Sigmoid colon (tissue), 4 donors: ENCODE measurements around the gene MITF.

Experiments used
- EP300 ChIP-seq, 4 donors: sonication (generic); formaldehyde crosslinking; IDR thresholded peaks; one replicate each; pipeline ENCODE4 v1.6.1; 2017; ENCODE audit warnings: antibody characterized with exemption in 4 of 4
- POLR2A ChIP-seq, 2 donors: fragments of 450-650 bp; IDR thresholded peaks; one replicate each; pipeline ENCODE4 v1.6.1; 2016; ENCODE audit warnings: antibody characterized with exemption in 2 of 2, mild to moderate bottlenecking in 2 of 2, moderate library complexity in 2 of 2
- TF ChIP-seq, protein P1 (sequence below), 4 experiments: fragments of 450-650 bp in 3 of 4; fragments of 200-600 bp in 1 of 4; IDR thresholded peaks; one replicate each; pipeline ENCODE4 v1.5.1; 2016 to 2019; ENCODE audit warnings: antibody characterized with exemption in 4 of 4, mild to moderate bottlenecking in 3 of 4, moderate library complexity in 2 of 4

DNA sequence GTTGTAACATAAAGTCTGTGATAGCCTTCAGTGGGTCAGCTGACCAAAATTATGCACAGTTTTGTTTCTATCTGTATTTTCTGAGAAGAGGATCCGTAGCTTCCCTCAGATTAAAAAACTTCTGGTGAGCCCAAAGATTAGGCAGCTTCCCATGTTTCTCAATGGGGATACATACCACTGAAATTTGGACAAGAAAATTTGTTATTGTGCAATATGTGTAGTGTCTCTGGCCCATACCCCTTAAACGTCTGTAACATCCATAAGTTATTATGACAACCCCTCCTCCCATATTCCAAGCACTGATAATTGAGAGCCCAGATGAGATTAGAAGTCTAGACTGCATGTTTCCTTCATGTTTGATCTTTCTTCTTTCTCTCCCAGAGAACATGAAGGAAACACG, 1.9 kb upstream of the MITF start:
- TF ChIP-seq, protein P1, sequence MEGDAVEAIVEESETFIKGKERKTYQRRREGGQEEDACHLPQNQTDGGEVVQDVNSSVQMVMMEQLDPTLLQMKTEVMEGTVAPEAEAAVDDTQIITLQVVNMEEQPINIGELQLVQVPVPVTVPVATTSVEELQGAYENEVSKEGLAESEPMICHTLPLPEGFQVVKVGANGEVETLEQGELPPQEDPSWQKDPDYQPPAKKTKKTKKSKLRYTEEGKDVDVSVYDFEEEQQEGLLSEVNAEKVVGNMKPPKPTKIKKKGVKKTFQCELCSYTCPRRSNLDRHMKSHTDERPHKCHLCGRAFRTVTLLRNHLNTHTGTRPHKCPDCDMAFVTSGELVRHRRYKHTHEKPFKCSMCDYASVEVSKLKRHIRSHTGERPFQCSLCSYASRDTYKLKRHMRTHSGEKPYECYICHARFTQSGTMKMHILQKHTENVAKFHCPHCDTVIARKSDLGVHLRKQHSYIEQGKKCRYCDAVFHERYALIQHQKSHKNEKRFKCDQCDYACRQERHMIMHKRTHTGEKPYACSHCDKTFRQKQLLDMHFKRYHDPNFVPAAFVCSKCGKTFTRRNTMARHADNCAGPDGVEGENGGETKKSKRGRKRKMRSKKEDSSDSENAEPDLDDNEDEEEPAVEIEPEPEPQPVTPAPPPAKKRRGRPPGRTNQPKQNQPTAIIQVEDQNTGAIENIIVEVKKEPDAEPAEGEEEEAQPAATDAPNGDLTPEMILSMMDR (IDR thresholded peaks at IDR 0.05), result no peak
- TF ChIP-seq EP300 (IDR thresholded peaks at IDR 0.05), result no peak
- TF ChIP-seq POLR2A (IDR thresholded peaks at IDR 0.05), result no peak
